ENCODE data around the gene GSS. TPM values are rescaled to one million over a fixed set of nuclear protein-coding genes. Genes with fewer than 3 reads are reported as not detected.

The GSS gene
- total and polyA plus RNA-seq, 9 donors = 14.5 to 42.0 (median 22.2) TPM

GRCh38 chr20:34942301-34942700 is 13.3 kb downstream of the GSS start:
- TF ChIP-seq POLR2A (IDR thresholded peaks at IDR 0.05) (no peak), EP300 (IDR thresholded peaks at IDR 0.05) (no peak)
- TF ChIP-seq, protein P1, sequence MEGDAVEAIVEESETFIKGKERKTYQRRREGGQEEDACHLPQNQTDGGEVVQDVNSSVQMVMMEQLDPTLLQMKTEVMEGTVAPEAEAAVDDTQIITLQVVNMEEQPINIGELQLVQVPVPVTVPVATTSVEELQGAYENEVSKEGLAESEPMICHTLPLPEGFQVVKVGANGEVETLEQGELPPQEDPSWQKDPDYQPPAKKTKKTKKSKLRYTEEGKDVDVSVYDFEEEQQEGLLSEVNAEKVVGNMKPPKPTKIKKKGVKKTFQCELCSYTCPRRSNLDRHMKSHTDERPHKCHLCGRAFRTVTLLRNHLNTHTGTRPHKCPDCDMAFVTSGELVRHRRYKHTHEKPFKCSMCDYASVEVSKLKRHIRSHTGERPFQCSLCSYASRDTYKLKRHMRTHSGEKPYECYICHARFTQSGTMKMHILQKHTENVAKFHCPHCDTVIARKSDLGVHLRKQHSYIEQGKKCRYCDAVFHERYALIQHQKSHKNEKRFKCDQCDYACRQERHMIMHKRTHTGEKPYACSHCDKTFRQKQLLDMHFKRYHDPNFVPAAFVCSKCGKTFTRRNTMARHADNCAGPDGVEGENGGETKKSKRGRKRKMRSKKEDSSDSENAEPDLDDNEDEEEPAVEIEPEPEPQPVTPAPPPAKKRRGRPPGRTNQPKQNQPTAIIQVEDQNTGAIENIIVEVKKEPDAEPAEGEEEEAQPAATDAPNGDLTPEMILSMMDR (IDR thresholded peaks at IDR 0.05) = no peak
- Histone ChIP-seq H3K27me3 (no peaks in the 10 kb centered on the region), H3K4me1 (ENCODE audit: insufficient read depth) (peaks cover 3% of the 10 kb centered on the region), H3K27ac (no peak overlapping the region), H3K9me3 (no peaks in the 10 kb centered on the region), H3K36me3 (no peaks in the 10 kb centered on the region), H3K4me3 (no peak overlapping the region)
- DNase-seq = no peak
- intact Hi-C loops (cut with DNase I) = no loop called here
- WGBS, 3 donors = 95 to 99% (median 96%) methylated on average over 9 of the region's 9 CpGs

GRCh38 chr20:34941226-34941625 is 14.4 kb downstream of the GSS start:
- H3K36me3 ChIP-seq = no peaks in the 10 kb centered on the region
- DNase-seq = no peak
- intact Hi-C loops (cut with DNase I) = no loop called here

DNA sequence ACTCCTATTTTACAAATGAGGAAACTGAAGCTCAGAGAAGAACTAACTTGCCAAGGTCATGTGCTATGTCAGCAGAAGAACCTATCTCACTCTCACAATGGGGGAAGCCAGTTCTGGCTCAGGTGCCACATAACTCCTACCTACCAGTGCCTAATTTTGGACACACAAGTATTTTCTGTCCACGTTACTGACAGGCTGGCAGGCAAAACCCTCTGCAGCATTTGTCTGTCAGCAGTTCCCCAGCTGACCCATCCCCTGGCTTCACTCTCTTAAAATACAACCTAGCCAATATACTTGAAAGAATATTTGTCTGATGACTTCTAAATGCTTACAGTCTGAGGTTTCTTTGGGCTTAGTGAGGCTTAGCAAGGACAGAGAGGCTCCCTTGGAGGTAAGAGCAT is 15.5 kb downstream of the GSS start:
- Histone ChIP-seq H3K4me1 (ENCODE audit: insufficient read depth) (peaks cover 3% of the 10 kb centered on the region), H3K27ac (no peak overlapping the region), H3K9me3 (no peaks in the 10 kb centered on the region), H3K27me3 (no peaks in the 10 kb centered on the region), H3K36me3 (no peaks in the 10 kb centered on the region), H3K4me3 (no peak overlapping the region)
- intact Hi-C loops (cut with DNase I) = no loop called here
- DNase-seq = no peak
- TF ChIP-seq, protein P1 (IDR thresholded peaks at IDR 0.05) = no peak
- TF ChIP-seq EP300 (IDR thresholded peaks at IDR 0.05) (no peak), POLR2A (IDR thresholded peaks at IDR 0.05) (no peak)
- 94 to 95% (median 94%) methylated on average over 1 of the region's 1 CpG for WGBS, 3 donors

More at GRCh38 chr20:34941226-34941625, 14.4 kb downstream of the GSS start:
- Histone ChIP-seq H3K27ac (no peak overlapping the region), H3K9me3 (no peaks in the 10 kb centered on the region), H3K4me1 (ENCODE audit: insufficient read depth) (peaks cover 3% of the 10 kb centered on the region), H3K4me3 (no peak overlapping the region), H3K27me3 (no peaks in the 10 kb centered on the region)
- TF ChIP-seq EP300 (IDR thresholded peaks at IDR 0.05) (no peak), POLR2A (IDR thresholded peaks at IDR 0.05) (no peak)
- TF ChIP-seq, protein P1 (IDR thresholded peaks at IDR 0.05) = no peak
- 92 to 96% (median 96%) methylated on average over 4 of the region's 4 CpGs for WGBS, 3 donors

DNA sequence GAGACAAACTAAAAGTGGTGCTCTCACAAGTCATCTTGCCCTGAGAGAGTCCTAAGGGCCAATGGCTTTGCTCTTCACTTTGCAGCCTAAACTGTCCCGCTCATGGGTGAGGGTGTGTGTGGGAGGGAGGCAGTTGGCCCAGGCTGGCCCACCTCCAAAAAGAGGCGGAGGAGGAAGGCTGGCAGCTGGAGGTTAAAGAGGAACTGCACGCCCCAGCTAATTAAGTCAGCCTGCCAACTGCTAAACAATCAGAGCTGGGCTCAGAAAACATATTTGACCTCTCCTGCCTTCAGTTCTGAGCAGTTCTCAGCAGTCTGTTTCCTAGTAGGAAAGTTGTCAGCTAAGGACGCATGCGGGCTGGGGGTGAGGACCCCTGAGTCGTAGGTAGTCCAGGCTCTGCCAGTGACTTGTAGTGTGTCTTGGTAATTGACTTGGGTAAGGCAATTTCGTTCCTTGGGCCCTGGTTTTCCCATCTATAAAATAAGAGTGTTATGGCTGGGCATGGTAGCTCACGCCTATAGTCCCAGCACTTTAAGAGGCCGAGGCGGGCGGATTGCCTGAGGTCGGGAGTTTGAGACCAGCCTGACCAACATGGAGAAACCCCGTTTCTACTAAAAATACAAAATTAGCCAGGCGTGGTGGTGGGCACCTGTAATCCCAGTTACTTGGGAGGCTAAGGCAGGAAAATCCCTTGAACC is 17.0 kb downstream of the GSS start:
- intact Hi-C loops (cut with DNase I) = no loop called here
- WGBS, 3 donors = 67 to 76% (median 68%) methylated on average over 14 of the region's 14 CpGs
- H3K4me3 ChIP-seq = no peak overlapping the region
- TF ChIP-seq EP300 (IDR thresholded peaks at IDR 0.05) = no peak
- TF ChIP-seq, protein P1 (IDR thresholded peaks at IDR 0.05) = no peak
- no peak for TF ChIP-seq POLR2A (IDR thresholded peaks at IDR 0.05)
- no peak overlapping the region for H3K27ac ChIP-seq
- no peaks in the 10 kb centered on the region for H3K27me3 ChIP-seq
- DNase-seq = peak in 1 of 5 donors; percentile 47
- no peaks in the 10 kb centered on the region for H3K36me3 ChIP-seq
- peaks cover 3% of the 10 kb centered on the region for H3K4me1 ChIP-seq (ENCODE audit: insufficient read depth)
- no peaks in the 10 kb centered on the region for H3K9me3 ChIP-seq
